Measurements from ENCODE around the gene PNMA8A. TPM values are rescaled to one million over a fixed set of nuclear protein-coding genes. Genes with fewer than 3 reads are reported as not detected.
"Not testable (repeated sequence)": the region's sequence is repeated elsewhere in the genome, so short reads cannot be mapped to it uniquely, and the experiment has no call there.

Gene PNMA8A
- total RNA-seq, 8 experiments from 2014 or later = 1.3 to 75.6 (median 46.4) TPM

DNA sequence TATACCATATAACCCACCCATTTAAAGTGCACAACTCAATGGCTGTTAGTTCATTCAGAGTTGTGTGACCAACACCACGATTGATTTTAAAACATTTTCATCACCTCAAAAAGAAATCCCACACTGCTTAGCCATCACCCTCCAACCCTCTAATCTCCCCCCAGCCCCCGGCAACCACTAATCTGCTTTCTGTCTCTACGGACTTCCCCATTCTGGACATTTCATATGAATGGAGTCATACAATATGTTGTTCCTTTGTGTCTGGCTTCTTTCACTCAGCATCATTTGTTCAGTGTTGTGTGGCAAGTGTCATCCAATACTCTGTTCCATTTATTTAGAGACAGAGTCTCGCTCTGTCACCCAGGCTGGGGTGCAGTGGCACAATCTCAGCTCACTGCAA is 28.3 kb upstream of the PNMA8A start:
- Histone ChIP-seq H3K4me1 (replicated peaks in 1 of 2) (peaks cover 56 to 64% of the 10 kb centered on the region in 2 donors), H3K27ac (no peak overlapping the region), H3K4me3 (no peak overlapping the region)
- ATAC-seq (replicated peaks in 6 of 8) = no peak
- in situ Hi-C loops (cut with MboI; ENCODE audit: low pct_unique_long_range_greater_than_20kb in 2 of 9, low sequenced_read_pairs in 9 of 9, unreplicated experiment in 9 of 9) = loop anchor here in 6 of 9 experiments (25.0 kb wide), 2 partner anchors 112 to 212 kb away; partner anchors contain the start of gene HIF3A (in 4 of the 6)
- WGBS, 10 experiments = 0 to 100% (median 63%) methylated on average over 1 to 4 of the region's 4 CpGs; no CpG with 5 or more reads in 5 of the 10 experiments

- Histone ChIP-seq H3K4me3 (no peak overlapping the region), H3K4me1 (replicated peaks in 1 of 2) (peaks cover 54 to 68% of the 10 kb centered on the region in 2 donors), H3K27ac (no peak overlapping the region)
- in situ Hi-C loops (cut with MboI; ENCODE audit: low pct_unique_long_range_greater_than_20kb in 2 of 9, low sequenced_read_pairs in 9 of 9, unreplicated experiment in 9 of 9) = loop anchor here in 4 of 9 experiments (25.0 kb wide), 2 partner anchors 110 to 210 kb away; partner anchors contain the start of gene HIF3A (in 2 of the 4)
- 62 to 85% (median 71%) methylated on average over 1 to 7 of the region's 8 CpGs; no CpG with 5 or more reads in 3 of the 10 experiments for WGBS, 10 experiments
- no peak for ATAC-seq (replicated peaks in 6 of 8)
These were observed 26.4 kb upstream of the PNMA8A start for GRCh38 chr19:46497773-46498172.

DNA sequence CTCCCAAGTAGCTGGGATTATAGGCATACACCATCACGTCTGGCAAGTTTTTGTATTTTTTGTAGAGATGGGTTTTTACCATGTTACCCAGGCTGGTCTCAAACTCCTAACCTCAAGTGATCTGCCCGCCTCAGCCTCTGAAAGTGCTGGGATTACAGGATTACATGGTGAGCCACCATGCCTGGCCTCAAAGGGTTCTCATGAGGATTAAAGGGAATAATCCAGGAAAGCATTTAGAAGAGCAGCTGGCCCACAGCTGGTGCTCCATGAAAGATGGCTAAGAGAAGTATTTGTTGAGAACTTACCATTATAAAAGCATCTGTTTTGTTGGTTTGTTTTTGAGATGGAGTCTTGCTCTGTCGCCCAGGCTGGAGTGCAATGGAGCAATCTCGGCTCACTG is 25.5 kb upstream of the PNMA8A start:
- peak overlapping the region; percentile 75 to 87 for H3K27ac ChIP-seq
- in situ Hi-C loops (cut with MboI; ENCODE audit: low pct_unique_long_range_greater_than_20kb in 2 of 9, low sequenced_read_pairs in 9 of 9, unreplicated experiment in 9 of 9) = loop anchor here in 4 of 9 experiments (25.0 kb wide), 2 partner anchors 110 to 210 kb away; partner anchors contain the start of gene HIF3A (in 2 of the 4)
- WGBS, 10 experiments = 77 to 100% (median 88%) methylated on average over 1 to 3 of the region's 4 CpGs; no CpG with 5 or more reads in 3 of the 10 experiments

DNA sequence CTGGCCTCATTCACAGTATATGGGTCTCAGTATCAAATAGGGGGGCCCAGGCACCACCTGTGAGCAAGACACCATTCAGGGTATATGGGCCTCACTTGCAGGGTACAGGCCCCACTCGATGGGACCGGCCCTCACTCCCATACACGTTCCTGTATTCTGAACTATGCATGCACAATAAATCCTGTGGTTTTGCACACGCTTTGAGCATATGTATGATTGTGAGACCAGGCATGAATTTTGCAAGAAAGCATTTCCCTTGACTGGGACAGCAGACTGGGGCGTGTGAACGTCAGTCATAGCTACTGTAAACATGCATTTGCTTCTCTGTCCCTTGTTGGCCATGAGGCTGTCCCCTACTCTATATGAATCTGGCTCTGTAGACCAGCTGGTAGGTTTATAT is 24.9 kb upstream of the PNMA8A start:
- peak; percentile 11 to 89 (median 30) for ATAC-seq (replicated peaks in 6 of 8)
- in situ Hi-C loops (cut with MboI; ENCODE audit: low pct_unique_long_range_greater_than_20kb in 2 of 9, low sequenced_read_pairs in 9 of 9, unreplicated experiment in 9 of 9) = loop anchor here in 4 of 9 experiments (25.0 kb wide), 2 partner anchors 109 to 209 kb away; partner anchors contain the start of gene HIF3A (in 2 of the 4)
- WGBS, 10 experiments = 14 to 82% (median 25%) methylated on average over 1 to 4 of the region's 6 CpGs; no CpG with 5 or more reads in 6 of the 10 experiments
- Histone ChIP-seq H3K4me3 (no peak overlapping the region), H3K27ac (peak overlapping the region; percentile 75 to 87), H3K4me1 (replicated peaks in 1 of 2) (peaks cover 64 to 77% of the 10 kb centered on the region in 2 donors)

More for the DNA sequence above, 25.5 kb upstream of the PNMA8A start:
- H3K4me3 ChIP-seq; ATAC-seq (replicated peaks in 6 of 8): not testable (repeated sequence)
- peaks cover 63 to 77% of the 10 kb centered on the region in 2 donors for H3K4me1 ChIP-seq (replicated peaks in 1 of 2)

DNA sequence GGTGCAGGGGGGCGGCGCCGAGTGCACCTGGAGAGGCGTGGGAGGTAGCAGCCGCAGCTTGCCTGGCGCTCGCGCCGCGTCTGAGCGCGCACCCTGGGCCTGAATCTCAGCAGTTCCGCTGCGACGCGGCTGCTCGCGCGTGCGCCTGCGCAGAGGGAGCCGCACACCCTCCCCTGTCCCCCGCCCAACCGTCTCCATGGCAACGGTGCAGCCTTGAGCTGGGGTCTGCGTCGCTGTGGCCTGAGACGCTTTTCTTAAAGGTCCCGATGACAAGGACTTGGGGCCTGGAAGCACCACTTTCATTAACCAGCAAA is 24.4 kb upstream of the PNMA8A start, which contains the start of gene PNMA8B:
TSS of gene PNMA8B (minus strand) at position 82 of the 314 bp plus-strand sequence. CDS start 402 bp downstream, outside the sequence.
- Histone ChIP-seq H3K4me3 (peak within 1 kb of the TSS; percentile 36 to 47 (median 37)), H3K4me1 (replicated peaks in 1 of 2) (peaks cover 64 to 77% of the 10 kb centered on the region in 2 donors), H3K27ac (peak within 1 kb of the TSS; percentile 76 to 87)
- peak in 6 of 8 experiments; percentile 26 to 91 (median 90) for ATAC-seq (replicated peaks in 6 of 8)
- in situ Hi-C loops (cut with MboI; ENCODE audit: low pct_unique_long_range_greater_than_20kb in 2 of 9, low sequenced_read_pairs in 9 of 9, unreplicated experiment in 9 of 9) = loop anchor here in 4 of 9 experiments (25.0 kb wide), 2 partner anchors 108 to 208 kb away; partner anchors contain the start of gene HIF3A (in 2 of the 4)
- 0 to 30% (median 0%) methylated on average over 2 to 7 of the region's 29 CpGs; no CpG with 5 or more reads in 6 of the 10 experiments for WGBS, 10 experiments

DNA sequence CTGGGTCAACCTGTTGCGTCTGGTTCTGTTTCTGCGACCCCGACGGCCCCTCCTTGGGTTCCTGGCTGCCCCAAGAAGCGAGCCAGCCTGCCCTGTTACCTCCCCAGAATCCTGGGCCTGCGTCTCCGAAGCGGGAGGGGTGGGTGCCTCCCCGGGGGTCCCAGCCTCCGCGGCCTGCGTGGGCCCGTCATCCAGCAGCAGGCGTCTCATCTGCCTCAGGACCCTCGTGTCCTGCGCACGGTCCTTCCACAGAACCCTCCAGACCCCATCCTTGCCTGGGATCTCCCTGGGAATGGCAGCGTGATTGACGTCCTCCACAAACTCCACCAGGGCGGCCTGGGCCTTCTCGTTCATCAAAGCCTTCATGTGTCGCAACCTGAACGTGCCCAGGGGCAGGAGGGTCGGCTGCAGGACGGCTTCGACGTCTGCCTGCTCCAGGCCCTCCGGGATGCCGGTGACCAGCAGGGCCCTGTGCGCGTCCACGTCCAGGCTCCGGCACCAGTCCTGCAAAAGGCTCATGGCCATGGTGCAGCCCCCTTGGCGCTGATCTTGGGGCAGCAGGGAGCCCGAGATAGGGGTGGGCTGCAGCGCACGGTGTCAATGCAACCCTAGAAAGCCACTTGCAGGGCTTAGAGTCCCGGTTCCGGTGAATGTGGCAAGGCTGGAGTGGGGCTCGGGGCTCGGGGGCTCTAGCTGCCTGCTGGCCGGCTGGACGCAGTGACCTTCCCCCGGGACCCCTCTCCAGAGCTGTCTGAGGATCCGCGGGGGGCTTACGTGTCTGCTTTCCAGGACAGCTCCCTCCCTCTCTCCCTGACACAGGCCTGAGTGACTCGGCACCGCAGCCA is 23.8 kb upstream of the PNMA8A start:
- ATAC-seq (replicated peaks in 6 of 8) = peak in 5 of 8 experiments; percentile 51 to 58 (median 54)
- peak overlapping the region; percentile 76 to 87 for H3K27ac ChIP-seq
- peaks cover 64 to 74% of the 10 kb centered on the region in 2 donors for H3K4me1 ChIP-seq (replicated peaks in 1 of 2)
- WGBS, 10 experiments = 0 to 63% (median 30%) methylated on average over 1 to 5 of the region's 49 CpGs; no CpG with 5 or more reads in 6 of the 10 experiments
- H3K4me3 ChIP-seq = peak overlapping the region; percentile 36 to 47 (median 37)
- in situ Hi-C loops (cut with MboI; ENCODE audit: low pct_unique_long_range_greater_than_20kb in 2 of 9, low sequenced_read_pairs in 9 of 9, unreplicated experiment in 9 of 9) = loop anchor here in 4 of 9 experiments (25.0 kb wide), 2 partner anchors 108 to 208 kb away; partner anchors contain the start of gene HIF3A (in 2 of the 4)

DNA sequence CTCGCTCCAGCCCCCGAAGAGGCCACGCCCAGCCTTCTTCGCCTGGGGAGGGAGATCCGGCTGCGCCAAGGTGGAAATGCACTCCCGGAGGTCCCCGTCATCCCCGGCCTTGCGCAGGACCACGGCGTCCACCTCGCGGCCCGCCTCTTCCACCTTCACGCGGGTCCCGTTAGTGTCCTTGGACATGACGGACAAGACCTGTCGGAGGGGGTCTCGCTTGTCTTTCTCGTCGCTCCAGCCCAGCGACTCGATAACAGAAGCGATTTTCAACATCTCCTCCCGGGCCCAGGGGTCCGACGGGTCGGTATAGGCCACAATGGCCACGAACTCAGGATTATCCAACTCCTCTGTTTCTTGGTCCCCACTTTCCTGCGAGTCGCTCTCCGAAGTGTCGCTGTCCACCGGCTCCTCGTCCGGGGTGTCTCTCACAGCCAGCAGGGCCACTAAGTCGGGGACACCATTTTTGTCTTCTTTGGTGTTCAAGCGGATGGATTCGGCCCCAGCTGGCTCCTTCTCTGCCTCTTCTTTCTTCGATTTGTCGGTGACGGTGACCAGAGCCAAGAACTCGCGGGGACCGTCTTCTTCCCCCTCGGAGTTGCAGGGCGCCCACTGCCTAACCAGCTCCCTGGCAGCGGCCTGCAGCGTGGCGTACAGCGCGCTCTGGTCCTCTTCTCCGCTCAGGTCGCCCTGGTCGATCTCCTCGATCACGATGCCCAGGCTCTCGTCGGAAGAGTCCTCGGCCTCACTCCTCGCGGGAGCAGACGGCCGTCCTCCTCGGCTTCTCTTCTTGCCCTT is 23.0 kb upstream of the PNMA8A start:
- ATAC-seq (replicated peaks in 6 of 8) = no peak

GRCh38 chr19:46493236-46494145 is 22.1 kb upstream of the PNMA8A start:
- Histone ChIP-seq H3K27ac (no peak overlapping the region), H3K4me3 (peak overlapping the region in 4 of 5 donors; percentile 12 to 30 (median 19)), H3K4me1 (replicated peaks in 1 of 2) (peaks cover 54 to 68% of the 10 kb centered on the region in 2 donors)
- peak in 4 of 8 experiments; percentile 0 to 21 (median 6) for ATAC-seq (replicated peaks in 6 of 8)
- in situ Hi-C loops (cut with MboI; ENCODE audit: low pct_unique_long_range_greater_than_20kb in 2 of 9, low sequenced_read_pairs in 9 of 9, unreplicated experiment in 9 of 9) = loop anchor here in 4 of 9 experiments (25.0 kb wide), 2 partner anchors 106 to 206 kb away; partner anchors contain the start of gene HIF3A (in 2 of the 4)
- WGBS, 10 experiments = 15 to 74% (median 40%) methylated on average over 1 to 14 of the region's 92 CpGs; no CpG with 5 or more reads in 6 of the 10 experiments

More for the DNA sequence above, 23.0 kb upstream of the PNMA8A start:
- WGBS, 10 experiments = 53 to 100% (median 77%) methylated on average over 1 to 33 of the region's 67 CpGs; no CpG with 5 or more reads in 2 of the 10 experiments
- H3K4me3 ChIP-seq = no peak overlapping the region
- peaks cover 62 to 74% of the 10 kb centered on the region in 2 donors for H3K4me1 ChIP-seq (replicated peaks in 1 of 2)
- no peak overlapping the region for H3K27ac ChIP-seq
- in situ Hi-C loops (cut with MboI; ENCODE audit: low pct_unique_long_range_greater_than_20kb in 2 of 9, low sequenced_read_pairs in 9 of 9, unreplicated experiment in 9 of 9) = loop anchor here in 4 of 9 experiments (25.0 kb wide), 2 partner anchors 107 to 207 kb away; partner anchors contain the start of gene HIF3A (in 2 of the 4)

DNA sequence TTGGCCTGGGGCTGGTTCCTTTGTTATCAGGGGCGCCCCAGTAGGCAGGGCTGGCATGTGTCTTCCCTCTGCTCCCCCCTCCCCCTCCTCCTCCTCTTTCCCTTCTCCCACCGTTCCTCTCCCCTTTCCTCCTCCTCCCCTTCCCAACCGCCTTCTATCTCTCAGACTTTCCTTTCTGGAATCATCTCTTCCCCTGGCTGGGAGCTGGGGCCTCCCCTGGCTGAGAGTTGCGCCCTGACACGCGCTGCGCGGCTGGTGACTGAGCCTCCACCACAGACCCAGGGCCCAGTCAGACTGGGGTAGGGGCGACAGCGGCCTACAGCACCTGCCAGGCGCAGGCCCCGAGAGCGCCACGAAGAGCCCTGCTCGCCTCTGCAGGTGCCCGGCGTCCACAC is 21.5 kb upstream of the PNMA8A start:
- peak overlapping the region in 4 of 5 donors; percentile 12 to 30 (median 19) for H3K4me3 ChIP-seq
- in situ Hi-C loops (cut with MboI; ENCODE audit: low pct_unique_long_range_greater_than_20kb in 2 of 9, low sequenced_read_pairs in 9 of 9, unreplicated experiment in 9 of 9) = loop anchor here in 4 of 9 experiments (25.0 kb wide), 2 partner anchors 106 to 206 kb away; partner anchors contain the start of gene HIF3A (in 2 of the 4)
- peaks cover 51 to 66% of the 10 kb centered on the region in 2 donors for H3K4me1 ChIP-seq (replicated peaks in 1 of 2)
- peak in 2 of 8 experiments; percentile 13 to 14 for ATAC-seq (replicated peaks in 6 of 8)
- WGBS, 10 experiments = no CpG with 5 or more reads among the region's 17 CpGs
- no peak overlapping the region for H3K27ac ChIP-seq

GRCh38 chr19:46491975-46492682 is 20.8 kb upstream of the PNMA8A start:
- H3K4me3 ChIP-seq = peak overlapping the region in 1 of 5 donors; percentile 30
- WGBS, 10 experiments = 40 to 80% (median 50%) methylated on average over 1 to 9 of the region's 18 CpGs; no CpG with 5 or more reads in 4 of the 10 experiments
- no peak overlapping the region for H3K27ac ChIP-seq
- ATAC-seq (replicated peaks in 6 of 8) = no peak
- in situ Hi-C loops (cut with MboI; ENCODE audit: low pct_unique_long_range_greater_than_20kb in 2 of 9, low sequenced_read_pairs in 9 of 9, unreplicated experiment in 9 of 9) = loop anchor here in 4 of 9 experiments (25.0 kb wide), 2 partner anchors 105 to 205 kb away; partner anchors contain the start of gene HIF3A (in 2 of the 4)
- H3K4me1 ChIP-seq (replicated peaks in 1 of 2) = peaks cover 56 to 68% of the 10 kb centered on the region in 2 donors
